ENCODE data around the gene ZBTB21. TPM values are rescaled to one million over a fixed set of nuclear protein-coding genes. Genes with fewer than 3 reads are reported as not detected.

ZBTB21 gene
- total and polyA plus RNA-seq, 12 donors = 1.3 to 15.2 (median 6.1) TPM

DNA sequence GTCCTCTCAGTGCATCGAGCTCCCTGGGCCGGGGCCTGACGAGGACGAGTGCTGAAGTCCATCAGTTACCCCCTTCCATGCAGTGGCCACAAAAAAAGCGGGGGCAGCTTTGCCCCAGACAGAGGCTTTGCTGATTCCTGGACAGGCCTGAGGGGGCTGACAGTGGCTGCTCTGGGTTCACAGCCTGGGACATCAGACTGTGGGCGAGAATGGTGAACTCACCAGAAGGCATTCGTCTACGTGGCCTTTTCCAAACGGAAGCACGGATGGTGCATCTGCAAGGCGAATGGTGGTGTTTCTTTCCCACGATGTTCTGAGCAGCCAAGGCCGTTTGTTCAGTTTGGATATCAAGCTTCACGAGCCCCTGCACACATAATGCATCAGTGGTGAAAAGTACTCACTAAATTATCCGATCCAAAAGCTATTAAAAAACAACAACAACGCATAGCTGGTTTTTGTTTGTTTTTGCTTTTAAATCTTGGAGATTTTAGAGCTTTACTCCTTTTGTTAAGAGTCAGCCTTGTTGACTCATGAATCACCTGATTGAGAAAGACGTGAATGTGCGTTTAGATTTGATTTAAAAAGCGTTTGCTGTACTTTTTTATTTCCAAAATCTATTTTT lies 6.3 kb upstream of the ZBTB21 start:
- intact Hi-C loops (cut with DNase I) = loop anchor here in 1 of 10 donors (10.0 kb wide), 1 partner anchor 88 kb away; no protein-coding TSS in a partner anchor
- ATAC-seq (no peak), DNase-seq (no peak)
- TF ChIP-seq, protein P1, sequence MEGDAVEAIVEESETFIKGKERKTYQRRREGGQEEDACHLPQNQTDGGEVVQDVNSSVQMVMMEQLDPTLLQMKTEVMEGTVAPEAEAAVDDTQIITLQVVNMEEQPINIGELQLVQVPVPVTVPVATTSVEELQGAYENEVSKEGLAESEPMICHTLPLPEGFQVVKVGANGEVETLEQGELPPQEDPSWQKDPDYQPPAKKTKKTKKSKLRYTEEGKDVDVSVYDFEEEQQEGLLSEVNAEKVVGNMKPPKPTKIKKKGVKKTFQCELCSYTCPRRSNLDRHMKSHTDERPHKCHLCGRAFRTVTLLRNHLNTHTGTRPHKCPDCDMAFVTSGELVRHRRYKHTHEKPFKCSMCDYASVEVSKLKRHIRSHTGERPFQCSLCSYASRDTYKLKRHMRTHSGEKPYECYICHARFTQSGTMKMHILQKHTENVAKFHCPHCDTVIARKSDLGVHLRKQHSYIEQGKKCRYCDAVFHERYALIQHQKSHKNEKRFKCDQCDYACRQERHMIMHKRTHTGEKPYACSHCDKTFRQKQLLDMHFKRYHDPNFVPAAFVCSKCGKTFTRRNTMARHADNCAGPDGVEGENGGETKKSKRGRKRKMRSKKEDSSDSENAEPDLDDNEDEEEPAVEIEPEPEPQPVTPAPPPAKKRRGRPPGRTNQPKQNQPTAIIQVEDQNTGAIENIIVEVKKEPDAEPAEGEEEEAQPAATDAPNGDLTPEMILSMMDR (IDR thresholded peaks at IDR 0.05) = no peak
- Histone ChIP-seq H3K4me3 (no peak overlapping the region), H3K27ac (no peak overlapping the region), H3K36me3 (no peaks in the 10 kb centered on the region), H3K9me3 (peaks cover 0 to 7% (median 0%) of the 10 kb centered on the region in 11 donors), H3K4me1 (peaks cover 0 to under 1% (median 0%) of the 10 kb centered on the region in 9 donors), H3K27me3 (peaks cover 0 to 23% (median 7%) of the 10 kb centered on the region in 7 donors)
- WGBS, 2 donors = 90 to 93% methylated on average over 19 of the region's 19 CpGs

DNA sequence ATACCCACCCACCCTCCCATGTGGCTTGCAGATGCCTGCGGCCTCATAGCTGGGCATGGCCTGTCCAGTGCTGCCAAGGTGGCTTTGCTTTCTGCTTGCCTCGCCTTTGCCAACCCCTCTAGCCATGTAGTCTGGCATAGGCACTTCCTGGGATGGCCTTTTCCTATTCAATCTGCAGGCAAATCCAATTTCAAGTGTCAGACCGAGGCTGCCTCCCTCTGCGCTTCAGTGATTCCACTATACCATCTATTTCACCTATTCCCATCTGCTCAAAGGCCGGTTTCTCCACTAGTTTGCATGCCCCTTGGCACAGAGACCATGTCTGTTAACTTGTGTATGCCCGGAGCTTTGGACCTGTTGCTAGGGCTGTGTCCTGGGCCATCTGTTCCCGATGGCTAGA lies 3.8 kb upstream of the ZBTB21 start:
- TF ChIP-seq, protein P1 (IDR thresholded peaks at IDR 0.05) = no peak
- peaks cover 0 to 7% (median 0%) of the 10 kb centered on the region in 11 donors for H3K9me3 ChIP-seq
- intact Hi-C loops (cut with DNase I) = loop anchor here in 7 of 10 donors (5.0 to 10.0 kb wide), 4 partner anchors 91 to 103 kb away; no protein-coding TSS in a partner anchor
- peaks cover 0 to 5% (median 0%) of the 10 kb centered on the region in 7 donors for H3K27me3 ChIP-seq
- ATAC-seq = no peak
- whole genome bisulfite sequencing, 2 donors = 91 to 96% methylated on average over 7 of the region's 7 CpGs
- H3K36me3 ChIP-seq = no peaks in the 10 kb centered on the region
- no peak for DNase-seq
- no peak overlapping the region for H3K27ac ChIP-seq
- no peak overlapping the region for H3K4me3 ChIP-seq
- H3K4me1 ChIP-seq = peaks cover under 1 to 11% (median 7%) of the 10 kb centered on the region in 9 donors

DNA sequence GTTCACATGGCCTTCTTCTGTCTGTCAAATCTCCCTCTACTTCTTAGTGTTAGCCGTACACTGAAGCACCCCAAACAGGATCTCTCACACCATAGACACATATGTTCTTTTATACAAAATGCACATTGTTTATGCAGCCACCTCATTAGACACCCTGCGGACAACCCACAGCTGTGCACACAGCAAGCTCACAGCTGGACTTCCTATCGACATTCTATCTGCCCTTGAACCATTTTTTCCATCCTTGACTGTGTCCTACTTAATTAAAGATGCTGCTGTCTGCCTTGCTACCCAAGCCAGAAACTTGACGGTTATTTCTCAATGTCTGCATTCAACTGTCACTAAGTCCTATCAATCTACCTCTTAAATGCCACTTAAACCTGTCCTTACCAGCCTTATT lies 3.2 kb upstream of the ZBTB21 start:
- Histone ChIP-seq H3K36me3 (no peaks in the 10 kb centered on the region), H3K9me3 (peaks cover 0 to 7% (median 0%) of the 10 kb centered on the region in 11 donors), H3K4me3 (no peak overlapping the region), H3K4me1 (peaks cover 5 to 17% (median 11%) of the 10 kb centered on the region in 9 donors), H3K27ac (no peak overlapping the region), H3K27me3 (peaks cover 0 to 5% (median 0%) of the 10 kb centered on the region in 7 donors)
- 86 to 90% methylated on average over 4 of the region's 4 CpGs for WGBS, 2 donors
- DNase-seq = no peak
- TF ChIP-seq, protein P1 (IDR thresholded peaks at IDR 0.05) = no peak
- ATAC-seq = no peak
- intact Hi-C loops (cut with DNase I) = loop anchor here in 7 of 10 donors (5.0 to 10.0 kb wide), 4 partner anchors 91 to 104 kb away; no protein-coding TSS in a partner anchor

DNA sequence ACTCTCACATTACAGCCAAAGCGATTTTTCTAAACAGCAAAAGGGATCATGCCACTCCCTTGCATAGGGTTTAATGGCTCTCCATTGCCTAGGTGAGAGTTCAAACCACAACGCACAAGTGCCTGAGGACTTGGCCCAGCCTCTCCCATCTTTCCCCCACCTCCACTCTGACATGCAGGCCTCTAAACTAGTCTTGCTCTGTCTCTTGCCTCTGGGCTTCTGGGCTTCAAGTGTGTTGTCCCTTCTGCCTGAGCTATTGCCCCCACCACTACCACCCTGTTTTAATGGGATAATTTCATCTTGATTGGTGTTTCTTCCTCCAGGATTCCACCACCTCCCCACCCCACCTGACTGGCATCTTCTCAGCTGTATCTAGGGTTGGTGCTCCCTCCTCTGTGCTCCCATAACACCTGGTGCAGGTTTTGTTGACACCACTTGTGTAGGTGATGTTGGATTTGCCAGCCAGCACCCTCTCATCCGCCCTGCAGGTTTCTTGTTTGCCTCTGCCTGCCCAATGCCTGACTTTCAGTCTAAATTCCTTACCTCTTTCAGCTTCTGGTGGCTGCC lies 2.7 kb upstream of the ZBTB21 start:
- H3K4me1 ChIP-seq = peaks cover 5 to 21% (median 11%) of the 10 kb centered on the region in 9 donors
- H3K27me3 ChIP-seq = peaks cover 0 to 5% (median 0%) of the 10 kb centered on the region in 7 donors
- WGBS, 2 donors = 94 to 95% methylated on average over 3 of the region's 3 CpGs
- no peak for DNase-seq
- intact Hi-C loops (cut with DNase I) = loop anchor here in 7 of 10 donors (5.0 to 10.0 kb wide), 4 partner anchors 92 to 104 kb away; no protein-coding TSS in a partner anchor
- ATAC-seq = no peak
- H3K27ac ChIP-seq = no peak overlapping the region
- TF ChIP-seq, protein P1 (IDR thresholded peaks at IDR 0.05) = no peak
- peaks cover 0 to 3% (median 0%) of the 10 kb centered on the region in 9 donors for H3K36me3 ChIP-seq
- H3K4me3 ChIP-seq = no peak overlapping the region
- peaks cover 0 to 7% (median 0%) of the 10 kb centered on the region in 11 donors for H3K9me3 ChIP-seq

Data from heart right ventricle (tissue), 16 donors.